ENCODE measurements around the gene PDE4D. TPM values are rescaled to one million over a fixed set of nuclear protein-coding genes. Genes with fewer than 3 reads are reported as not detected.

PDE4D gene
- total RNA-seq, 1 experiment from 2014 or later = 61.2 TPM

- no peaks in the 10 kb centered on the region for H4K20me1 ChIP-seq (ENCODE audit: insufficient read depth, low read depth, low read length)
These were observed 160.7 kb downstream of the PDE4D start for GRCh38 chr5:59732806-59733205.

GRCh38 chr5:59732301-59732700 lies 161.2 kb downstream of the PDE4D start:
- Histone ChIP-seq H2AFZ (ENCODE audit: low read length) (no peak overlapping the region), H3K9ac (ENCODE audit: low read length) (no peak overlapping the region), H3K9me2 (replicated peaks; ENCODE audit: insufficient read depth, low read length) (no peaks in the 10 kb centered on the region), H3K27ac (ENCODE audit: low read length) (no peak overlapping the region), H4K20me1 (ENCODE audit: insufficient read depth, low read depth, low read length) (no peaks in the 10 kb centered on the region), H3K9me3 (ENCODE audit: low read length) (no peaks in the 10 kb centered on the region), H3K79me2 (ENCODE audit: low read length) (no peaks in the 10 kb centered on the region), H3K4me3 (ENCODE audit: low read length) (no peak overlapping the region), H3K4me1 (ENCODE audit: low read length) (no peaks in the 10 kb centered on the region), H3K4me2 (ENCODE audit: low read depth, low read length, poor library complexity, severe bottlenecking) (no peak overlapping the region), H3K27me3 (ENCODE audit: low read length) (no peaks in the 10 kb centered on the region), H3K36me3 (ENCODE audit: insufficient read depth, low read length) (no peaks in the 10 kb centered on the region)
- no peak for DNase-seq

More at GRCh38 chr5:59732806-59733205, 160.7 kb downstream of the PDE4D start:
- H3K9me3 ChIP-seq (ENCODE audit: low read length) = no peaks in the 10 kb centered on the region
- no peak overlapping the region for H3K4me2 ChIP-seq (ENCODE audit: low read depth, low read length, poor library complexity, severe bottlenecking)
- DNase-seq = no peak
- H2AFZ ChIP-seq (ENCODE audit: low read length) = no peak overlapping the region
- H3K27me3 ChIP-seq (ENCODE audit: low read length) = no peaks in the 10 kb centered on the region
- H3K9me2 ChIP-seq (replicated peaks; ENCODE audit: insufficient read depth, low read length) = no peaks in the 10 kb centered on the region
- H3K4me1 ChIP-seq (ENCODE audit: low read length) = no peaks in the 10 kb centered on the region
- no peak overlapping the region for H3K27ac ChIP-seq (ENCODE audit: low read length)
- no peak overlapping the region for H3K9ac ChIP-seq (ENCODE audit: low read length)
- no peaks in the 10 kb centered on the region for H3K36me3 ChIP-seq (ENCODE audit: insufficient read depth, low read length)
- no peaks in the 10 kb centered on the region for H3K79me2 ChIP-seq (ENCODE audit: low read length)
- no peak overlapping the region for H3K4me3 ChIP-seq (ENCODE audit: low read length)

GRCh38 chr5:59731809-59732208 lies 161.7 kb downstream of the PDE4D start:
- Histone ChIP-seq H3K27me3 (ENCODE audit: low read length) (no peaks in the 10 kb centered on the region), H3K79me2 (ENCODE audit: low read length) (no peaks in the 10 kb centered on the region), H3K4me2 (ENCODE audit: low read depth, low read length, poor library complexity, severe bottlenecking) (no peak overlapping the region), H3K9me3 (ENCODE audit: low read length) (no peaks in the 10 kb centered on the region), H2AFZ (ENCODE audit: low read length) (no peak overlapping the region), H3K9ac (ENCODE audit: low read length) (no peak overlapping the region), H3K36me3 (ENCODE audit: insufficient read depth, low read length) (no peaks in the 10 kb centered on the region), H3K9me2 (replicated peaks; ENCODE audit: insufficient read depth, low read length) (no peaks in the 10 kb centered on the region), H3K4me3 (ENCODE audit: low read length) (no peak overlapping the region), H3K4me1 (ENCODE audit: low read length) (no peaks in the 10 kb centered on the region), H4K20me1 (ENCODE audit: insufficient read depth, low read depth, low read length) (no peaks in the 10 kb centered on the region), H3K27ac (ENCODE audit: low read length) (no peak overlapping the region)
- no peak for DNase-seq

GRCh38 chr5:59729820-59730219 lies 163.7 kb downstream of the PDE4D start:
- no peak for DNase-seq
- Histone ChIP-seq H3K4me1 (ENCODE audit: low read length) (no peaks in the 10 kb centered on the region), H3K27ac (ENCODE audit: low read length) (no peak overlapping the region), H3K4me3 (ENCODE audit: low read length) (no peak overlapping the region), H3K9me2 (replicated peaks; ENCODE audit: insufficient read depth, low read length) (no peaks in the 10 kb centered on the region), H3K27me3 (ENCODE audit: low read length) (no peaks in the 10 kb centered on the region), H3K36me3 (ENCODE audit: insufficient read depth, low read length) (no peaks in the 10 kb centered on the region), H3K79me2 (ENCODE audit: low read length) (no peaks in the 10 kb centered on the region), H3K4me2 (ENCODE audit: low read depth, low read length, poor library complexity, severe bottlenecking) (no peak overlapping the region), H3K9me3 (ENCODE audit: low read length) (no peaks in the 10 kb centered on the region), H2AFZ (ENCODE audit: low read length) (no peak overlapping the region), H4K20me1 (ENCODE audit: insufficient read depth, low read depth, low read length) (no peaks in the 10 kb centered on the region), H3K9ac (ENCODE audit: low read length) (no peak overlapping the region)

GRCh38 chr5:59729357-59729756 lies 164.2 kb downstream of the PDE4D start:
- Histone ChIP-seq H3K27me3 (ENCODE audit: low read length) (no peaks in the 10 kb centered on the region), H4K20me1 (ENCODE audit: insufficient read depth, low read depth, low read length) (no peaks in the 10 kb centered on the region), H3K36me3 (ENCODE audit: insufficient read depth, low read length) (no peaks in the 10 kb centered on the region), H3K9ac (ENCODE audit: low read length) (no peak overlapping the region), H3K4me3 (ENCODE audit: low read length) (no peak overlapping the region), H3K79me2 (ENCODE audit: low read length) (no peaks in the 10 kb centered on the region), H3K9me3 (ENCODE audit: low read length) (no peaks in the 10 kb centered on the region), H3K4me2 (ENCODE audit: low read depth, low read length, poor library complexity, severe bottlenecking) (no peak overlapping the region), H3K4me1 (ENCODE audit: low read length) (no peaks in the 10 kb centered on the region), H2AFZ (ENCODE audit: low read length) (no peak overlapping the region), H3K27ac (ENCODE audit: low read length) (no peak overlapping the region), H3K9me2 (replicated peaks; ENCODE audit: insufficient read depth, low read length) (no peaks in the 10 kb centered on the region)
- no peak for DNase-seq

- Histone ChIP-seq H2AFZ (ENCODE audit: low read length) (no peak overlapping the region), H3K4me1 (ENCODE audit: low read length) (no peaks in the 10 kb centered on the region), H4K20me1 (ENCODE audit: insufficient read depth, low read depth, low read length) (no peaks in the 10 kb centered on the region), H3K9me2 (replicated peaks; ENCODE audit: insufficient read depth, low read length) (no peaks in the 10 kb centered on the region), H3K36me3 (ENCODE audit: insufficient read depth, low read length) (no peaks in the 10 kb centered on the region), H3K9me3 (ENCODE audit: low read length) (no peaks in the 10 kb centered on the region), H3K4me2 (ENCODE audit: low read depth, low read length, poor library complexity, severe bottlenecking) (no peak overlapping the region), H3K27ac (ENCODE audit: low read length) (no peak overlapping the region), H3K27me3 (ENCODE audit: low read length) (no peaks in the 10 kb centered on the region), H3K9ac (ENCODE audit: low read length) (no peak overlapping the region), H3K4me3 (ENCODE audit: low read length) (no peak overlapping the region), H3K79me2 (ENCODE audit: low read length) (no peaks in the 10 kb centered on the region)
- DNase-seq = no peak
These were observed 165.2 kb downstream of the PDE4D start for GRCh38 chr5:59728356-59728755.

GRCh38 chr5:59727186-59727585 lies 166.3 kb downstream of the PDE4D start:
- H3K9me3 ChIP-seq (ENCODE audit: low read length) = no peaks in the 10 kb centered on the region
- no peaks in the 10 kb centered on the region for H3K79me2 ChIP-seq (ENCODE audit: low read length)
- no peaks in the 10 kb centered on the region for H3K4me1 ChIP-seq (ENCODE audit: low read length)
- H4K20me1 ChIP-seq (ENCODE audit: insufficient read depth, low read depth, low read length) = no peaks in the 10 kb centered on the region
- no peak overlapping the region for H3K4me3 ChIP-seq (ENCODE audit: low read length)
- H2AFZ ChIP-seq (ENCODE audit: low read length) = no peak overlapping the region
- no peaks in the 10 kb centered on the region for H3K9me2 ChIP-seq (replicated peaks; ENCODE audit: insufficient read depth, low read length)
- no peaks in the 10 kb centered on the region for H3K36me3 ChIP-seq (ENCODE audit: insufficient read depth, low read length)
- H3K27ac ChIP-seq (ENCODE audit: low read length) = no peak overlapping the region
- no peak overlapping the region for H3K9ac ChIP-seq (ENCODE audit: low read length)
- no peak for DNase-seq
- H3K4me2 ChIP-seq (ENCODE audit: low read depth, low read length, poor library complexity, severe bottlenecking) = no peak overlapping the region
- no peaks in the 10 kb centered on the region for H3K27me3 ChIP-seq (ENCODE audit: low read length)

GRCh38 chr5:59725392-59725767 lies 168.1 kb downstream of the PDE4D start:
- H3K9me2 ChIP-seq (replicated peaks; ENCODE audit: insufficient read depth, low read length) = no peaks in the 10 kb centered on the region
- no peaks in the 10 kb centered on the region for H3K79me2 ChIP-seq (ENCODE audit: low read length)
- H4K20me1 ChIP-seq (ENCODE audit: insufficient read depth, low read depth, low read length) = no peaks in the 10 kb centered on the region

More at GRCh38 chr5:59725392-59725767, 168.1 kb downstream of the PDE4D start:
- DNase-seq = no peak
- no peak overlapping the region for H2AFZ ChIP-seq (ENCODE audit: low read length)
- no peaks in the 10 kb centered on the region for H3K27me3 ChIP-seq (ENCODE audit: low read length)
- H3K9me3 ChIP-seq (ENCODE audit: low read length) = no peaks in the 10 kb centered on the region
- no peaks in the 10 kb centered on the region for H3K36me3 ChIP-seq (ENCODE audit: insufficient read depth, low read length)
- no peaks in the 10 kb centered on the region for H3K4me1 ChIP-seq (ENCODE audit: low read length)
- H3K4me2 ChIP-seq (ENCODE audit: low read depth, low read length, poor library complexity, severe bottlenecking) = no peak overlapping the region
- H3K4me3 ChIP-seq (ENCODE audit: low read length) = no peak overlapping the region
- no peak overlapping the region for H3K27ac ChIP-seq (ENCODE audit: low read length)
- H3K9ac ChIP-seq (ENCODE audit: low read length) = no peak overlapping the region

All from Karpas-422 (cell line).